IMR-90 (cell line): Measurements from ENCODE around the gene NCLN. TPM values are rescaled to one million over a fixed set of nuclear protein-coding genes. Genes with fewer than 3 reads are reported as not detected.

Experiments
- ATAC-seq: fragments of 200-7000 bp; cut with Tn5 transposase; 2 replicates; pipeline ENCODE4 v1.9.1; 2020; ENCODE audit warnings: low read depth, mild to moderate bottlenecking, moderate library complexity
- BruUV-seq: library from RNA; stranded (reverse); fragments of 400-500 nt; replicated peaks from 2 replicates; lab custom pipeline; 2021; lab: Mats Ljungman, UMichigan
- CTCF ChIA-PET: fragments of 300-600 bp; formaldehyde crosslinking; extraction: SDS; loops from one replicate; lab custom pipeline; 2021; ENCODE audit warnings: antibody characterized with exemption; lab: Yijun Ruan, JAX
- POLR2A ChIA-PET: fragments of 300-600 bp; sonication (Branson Sonifier 250); formaldehyde crosslinking; loops from one replicate; lab custom pipeline; 2022; ENCODE audit warnings: antibody characterized with exemption; ENCODE audit not compliant: unreplicated experiment; lab: Charles Lee
- DNase-seq: peaks from one replicate; pipeline ENCODE4 v3.0.0; 2013
- H2AFZ ChIP-seq: replicated peaks from 2 replicates; pipeline ENCODE3; 2013; ENCODE audit warnings: low read length, mild to moderate bottlenecking; ENCODE audit not compliant: poor library complexity
- H2AK5ac ChIP-seq: 2 replicates; pipeline ENCODE4 v1.6.1; 2013; ENCODE audit warnings: low read depth, low read length, inconsistent platforms
- H2AK9ac ChIP-seq: replicated peaks from 2 replicates; pipeline ENCODE3; 2013; ENCODE audit warnings: mild to moderate bottlenecking, low read depth, low read length, moderate library complexity; ENCODE audit not compliant: poor library complexity
- H2BK120ac ChIP-seq: 2 replicates; pipeline ENCODE4 v1.6.1; 2013; ENCODE audit warnings: low read depth, low read length, inconsistent platforms
- H2BK15ac ChIP-seq: 3 replicates; pipeline ENCODE4 v1.6.1; 2013; ENCODE audit warnings: low read depth, low read length, inconsistent platforms
- H2BK20ac ChIP-seq: 2 replicates; pipeline ENCODE4 v1.6.1; 2013; ENCODE audit warnings: low read depth, mild to moderate bottlenecking, inconsistent platforms, low read length, moderate library complexity
- H2BK5ac ChIP-seq: 2 replicates; pipeline ENCODE4 v1.6.1; 2013; ENCODE audit warnings: mild to moderate bottlenecking, low read depth, low read length, inconsistent platforms; ENCODE audit not compliant: poor library complexity, severe bottlenecking
- H3K14ac ChIP-seq: replicated peaks from 2 replicates; pipeline ENCODE4 v1.6.1; 2013; ENCODE audit warnings: low read depth, low read length, inconsistent platforms
- H3K18ac ChIP-seq: 2 replicates; pipeline ENCODE4 v1.6.1; 2013; ENCODE audit warnings: low read depth, low read length, control low read depth
- H3K23ac ChIP-seq: 2 replicates; pipeline ENCODE4 v1.6.1; 2013; ENCODE audit warnings: low read depth, low read length, inconsistent platforms
- H3K27ac ChIP-seq: 2 replicates; pipeline ENCODE4 v1.5.1; 2013; ENCODE audit warnings: mild to moderate bottlenecking, control low read depth, low read length; ENCODE audit not compliant: insufficient read depth
- H3K27me3 ChIP-seq: 2 replicates; pipeline ENCODE4 v1.6.1; 2013; ENCODE audit warnings: low read length; ENCODE audit not compliant: control insufficient read depth, insufficient read depth
- H3K36me3 ChIP-seq: 2 replicates; pipeline ENCODE4 v1.6.1; 2013; ENCODE audit warnings: low read length, mixed read lengths; ENCODE audit not compliant: control insufficient read depth, insufficient read depth
- H3K4ac ChIP-seq: 2 replicates; pipeline ENCODE4 v1.6.1; 2013; ENCODE audit warnings: low read depth, low read length, inconsistent platforms
- H3K4me1 ChIP-seq: 2 replicates; pipeline ENCODE4 v1.6.1; 2013; ENCODE audit warnings: low read length, mixed read lengths; ENCODE audit not compliant: control insufficient read depth, insufficient read depth
- H3K4me2 ChIP-seq: 2 replicates; pipeline ENCODE4 v1.6.1; 2013; ENCODE audit warnings: low read depth, mild to moderate bottlenecking, control low read depth, low read length, moderate library complexity
- H3K4me3 ChIP-seq: 2 replicates; pipeline ENCODE4 v1.5.1; 2013; ENCODE audit warnings: low read depth, mild to moderate bottlenecking, control low read depth, low read length, moderate library complexity; ENCODE audit not compliant: insufficient read depth
- H3K56ac ChIP-seq: 2 replicates; pipeline ENCODE4 v1.6.1; 2013; ENCODE audit warnings: low read length, inconsistent platforms; ENCODE audit not compliant: insufficient read depth; ENCODE audit errors: extremely low read depth
- H3K79me1 ChIP-seq, 2 experiments: 2 replicates each; pipeline ENCODE4 v1.6.1; 2013; ENCODE audit warnings: low read length in 2 of 2, inconsistent platforms in 1 of 2, low read depth in 1 of 2
- H3K9ac ChIP-seq: 2 replicates; pipeline ENCODE4 v1.6.1; 2013; ENCODE audit warnings: low read depth, low read length, control low read depth
- H3K9me1 ChIP-seq: 2 replicates; pipeline ENCODE4 v1.6.1; 2013; ENCODE audit warnings: low read length, inconsistent platforms; ENCODE audit not compliant: insufficient read depth
- H3K9me3 ChIP-seq: 2 replicates; pipeline ENCODE4 v1.6.1; 2013; ENCODE audit warnings: low read length; ENCODE audit not compliant: control insufficient read depth, insufficient read depth
- H4K20me1 ChIP-seq: 2 replicates; pipeline ENCODE4 v1.6.1; 2013; ENCODE audit warnings: low read length, inconsistent platforms; ENCODE audit not compliant: insufficient read depth
- H4K5ac ChIP-seq: 2 replicates; pipeline ENCODE4 v1.6.1; 2013; ENCODE audit warnings: mild to moderate bottlenecking, low read depth, low read length, control low read depth
- H4K8ac ChIP-seq, 2 experiments: 2 replicates each; pipeline ENCODE4 v1.6.1; 2013; ENCODE audit warnings: low read depth in 2 of 2, low read length in 2 of 2, control low read depth in 1 of 2, inconsistent platforms in 1 of 2
- H4K91ac ChIP-seq: 2 replicates; pipeline ENCODE4 v1.6.1; 2013; ENCODE audit warnings: low read depth, low read length, inconsistent platforms; ENCODE audit not compliant: insufficient read depth
- CEBPB ChIP-seq: IDR thresholded peaks from 2 replicates; pipeline ENCODE4 v1.6.1; 2012; ENCODE audit warnings: low read depth, low read length, improper control_type of control experiment
- CHD1 ChIP-seq: IDR thresholded peaks from 2 replicates; pipeline ENCODE4 v1.6.1; 2012; ENCODE audit warnings: low read depth, low read length, improper control_type of control experiment
- MAFK ChIP-seq: IDR thresholded peaks from 2 replicates; pipeline ENCODE4 v1.6.1; 2012; ENCODE audit warnings: low read depth, low read length, improper control_type of control experiment
- MAZ ChIP-seq: IDR thresholded peaks from 2 replicates; pipeline ENCODE4 v1.6.1; 2012; ENCODE audit warnings: low read depth, mild to moderate bottlenecking, low read length, improper control_type of control experiment, moderate library complexity, borderline replicate concordance
- NFE2L2 ChIP-seq: fragments of 150-350 bp; IDR thresholded peaks from 2 replicates; pipeline ENCODE4 v1.6.1; 2016; ENCODE audit warnings: low read depth, mild to moderate bottlenecking, low read length
- POLR2A ChIP-seq: IDR thresholded peaks from 2 replicates; pipeline ENCODE4 v1.6.1; 2012; ENCODE audit warnings: mild to moderate bottlenecking, low read depth, low read length
- RAD21 ChIP-seq: IDR thresholded peaks from 2 replicates; pipeline ENCODE4 v1.6.1; 2012; ENCODE audit warnings: low read length, improper control_type of control experiment
- RFX5 ChIP-seq: IDR thresholded peaks from 2 replicates; pipeline ENCODE4 v1.8.0; 2012; ENCODE audit warnings: low read depth, mild to moderate bottlenecking, low read length, moderate library complexity
- SMC3 ChIP-seq: fragments of 150-350 bp; IDR thresholded peaks from 2 replicates; pipeline ENCODE4 v1.6.1; 2016; ENCODE audit warnings: low read depth, mild to moderate bottlenecking, antibody characterized with exemption, low read length, moderate library complexity
- WGBS, 2 experiments: methylation state at CpG; one replicate each; pipeline versions ENCODE4 v1.1.5 to v1.1.7; 2013; ENCODE audit warnings: missing lambda C conversion rate in 2 of 2; ENCODE audit not compliant: insufficient read length in 1 of 2; ENCODE audit errors: extremely low coverage in 2 of 2; 5-methylcytosine and 5-hydroxymethylcytosine counted together
- dilution Hi-C: fragments of 300-500 bp; cut with HindIII; formaldehyde crosslinking; loops from one replicate; pipeline ENCODE4 v1.14.3; 2018; ENCODE audit warnings: low sequenced_read_pairs; ENCODE audit not compliant: unreplicated experiment
- in situ Hi-C: fragments of 300-500 bp; cut with MboI; formaldehyde crosslinking; loops from 3 replicates; pipeline ENCODE4 v1.14.3; 2019; ENCODE audit warnings: low sequenced_read_pairs, inconsistent platforms, mixed read lengths
- intact Hi-C: fragments of 100-400 bp; cut with micrococcal nuclease; formaldehyde crosslinking; loops from 2 replicates; pipeline ENCODE4 v1.10.0; 2022
- polyA plus RNA-seq, 3 experiments: library from polyadenylated mRNA; depleted of rRNA; stranded (reverse); fragments of >200 nt; gene quantifications; 2 replicates each; pipeline ENCODE4 v1.2.3, GENCODE V29; 2012; ENCODE audit warnings: low replicate concordance in 1 of 3
- total RNA-seq: library from RNA; depleted of rRNA; stranded (reverse); fragments of >200 nt; gene quantifications from 2 replicates; pipeline ENCODE4 v1.2.3, GENCODE V29; 2012
- TF ChIP-seq, protein P1 (sequence below): conservative IDR thresholded peaks from 2 replicates; pipeline ENCODE4 v1.5.1; 2012; ENCODE audit warnings: mild to moderate bottlenecking, low read depth, low read length, improper control_type of control experiment
- TF ChIP-seq, protein P2 (sequence below): fragments of 150-350 bp; IDR thresholded peaks from 2 replicates; pipeline ENCODE4 v1.6.1; 2017; ENCODE audit warnings: mild to moderate bottlenecking, antibody characterized with exemption, low read length, low read depth
- TF ChIP-seq, protein P3 (sequence below): fragments of 150-350 bp; IDR thresholded peaks from 2 replicates; pipeline ENCODE4 v1.6.1; 2016; ENCODE audit warnings: low read depth, mild to moderate bottlenecking, low read length, moderate library complexity, borderline replicate concordance

The NCLN gene
- total and polyA plus RNA-seq, 2 of the 4 experiments (the other 2 are of a cell fraction), result 32.8 to 90.8 TPM

DNA sequence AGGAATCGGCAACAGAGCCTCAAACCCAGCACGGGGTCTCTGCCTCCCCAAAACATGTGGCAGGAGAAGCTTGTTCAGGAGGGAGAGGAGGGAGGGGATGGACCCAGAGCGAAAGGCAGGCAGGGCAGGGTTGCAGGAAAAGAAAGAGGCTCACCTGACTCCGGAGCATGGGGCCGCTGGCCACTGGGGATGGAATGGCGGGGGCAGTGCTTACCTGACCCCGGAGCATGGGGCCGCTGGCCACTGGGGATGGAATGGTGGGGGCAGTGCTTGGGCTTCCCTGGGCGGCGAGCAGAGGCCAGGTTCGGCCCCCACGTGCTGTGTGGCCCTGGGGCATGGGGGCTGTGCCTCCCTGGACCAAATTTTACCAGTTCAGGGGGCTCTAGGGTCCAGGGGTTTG lies 25.5 kb downstream of the NCLN start:
- CTCF ChIA-PET, result no interaction called here
- Histone ChIP-seq H2BK15ac (no peak overlapping the region), H3K36me3 (peaks cover 15% of the 10 kb centered on the region)

More for the DNA sequence above, 25.5 kb downstream of the NCLN start:
- H3K4me2 ChIP-seq, result no peak overlapping the region
- no peaks in the 10 kb centered on the region for H3K79me1 ChIP-seq
- TF ChIP-seq CHD1, result no peak
- TF ChIP-seq, protein P1, sequence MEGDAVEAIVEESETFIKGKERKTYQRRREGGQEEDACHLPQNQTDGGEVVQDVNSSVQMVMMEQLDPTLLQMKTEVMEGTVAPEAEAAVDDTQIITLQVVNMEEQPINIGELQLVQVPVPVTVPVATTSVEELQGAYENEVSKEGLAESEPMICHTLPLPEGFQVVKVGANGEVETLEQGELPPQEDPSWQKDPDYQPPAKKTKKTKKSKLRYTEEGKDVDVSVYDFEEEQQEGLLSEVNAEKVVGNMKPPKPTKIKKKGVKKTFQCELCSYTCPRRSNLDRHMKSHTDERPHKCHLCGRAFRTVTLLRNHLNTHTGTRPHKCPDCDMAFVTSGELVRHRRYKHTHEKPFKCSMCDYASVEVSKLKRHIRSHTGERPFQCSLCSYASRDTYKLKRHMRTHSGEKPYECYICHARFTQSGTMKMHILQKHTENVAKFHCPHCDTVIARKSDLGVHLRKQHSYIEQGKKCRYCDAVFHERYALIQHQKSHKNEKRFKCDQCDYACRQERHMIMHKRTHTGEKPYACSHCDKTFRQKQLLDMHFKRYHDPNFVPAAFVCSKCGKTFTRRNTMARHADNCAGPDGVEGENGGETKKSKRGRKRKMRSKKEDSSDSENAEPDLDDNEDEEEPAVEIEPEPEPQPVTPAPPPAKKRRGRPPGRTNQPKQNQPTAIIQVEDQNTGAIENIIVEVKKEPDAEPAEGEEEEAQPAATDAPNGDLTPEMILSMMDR, result no peak
- TF ChIP-seq POLR2A, result no peak
- TF ChIP-seq CEBPB, result no peak
- no peak for TF ChIP-seq MAFK
- TF ChIP-seq, protein P2, sequence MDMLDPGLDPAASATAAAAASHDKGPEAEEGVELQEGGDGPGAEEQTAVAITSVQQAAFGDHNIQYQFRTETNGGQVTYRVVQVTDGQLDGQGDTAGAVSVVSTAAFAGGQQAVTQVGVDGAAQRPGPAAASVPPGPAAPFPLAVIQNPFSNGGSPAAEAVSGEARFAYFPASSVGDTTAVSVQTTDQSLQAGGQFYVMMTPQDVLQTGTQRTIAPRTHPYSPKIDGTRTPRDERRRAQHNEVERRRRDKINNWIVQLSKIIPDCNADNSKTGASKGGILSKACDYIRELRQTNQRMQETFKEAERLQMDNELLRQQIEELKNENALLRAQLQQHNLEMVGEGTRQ, result no peak
- TF ChIP-seq RAD21, result no peak
- TF ChIP-seq MAZ, result no peak
- TF ChIP-seq RFX5, result no peak
- no peak for TF ChIP-seq NFE2L2
- TF ChIP-seq SMC3, result no peak
- TF ChIP-seq, protein P3, sequence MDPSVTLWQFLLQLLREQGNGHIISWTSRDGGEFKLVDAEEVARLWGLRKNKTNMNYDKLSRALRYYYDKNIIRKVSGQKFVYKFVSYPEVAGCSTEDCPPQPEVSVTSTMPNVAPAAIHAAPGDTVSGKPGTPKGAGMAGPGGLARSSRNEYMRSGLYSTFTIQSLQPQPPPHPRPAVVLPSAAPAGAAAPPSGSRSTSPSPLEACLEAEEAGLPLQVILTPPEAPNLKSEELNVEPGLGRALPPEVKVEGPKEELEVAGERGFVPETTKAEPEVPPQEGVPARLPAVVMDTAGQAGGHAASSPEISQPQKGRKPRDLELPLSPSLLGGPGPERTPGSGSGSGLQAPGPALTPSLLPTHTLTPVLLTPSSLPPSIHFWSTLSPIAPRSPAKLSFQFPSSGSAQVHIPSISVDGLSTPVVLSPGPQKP, result no peak
- H2AK5ac ChIP-seq, result no peak overlapping the region
- H2BK120ac ChIP-seq, result no peak overlapping the region
- H3K27me3 ChIP-seq, result no peaks in the 10 kb centered on the region
- H3K4me1 ChIP-seq, result no peaks in the 10 kb centered on the region
- H3K23ac ChIP-seq, result no peak overlapping the region
- no peak for ATAC-seq
- no TSS peak for BruUV-seq
- in situ Hi-C loops, result no loop called here
- POLR2A ChIA-PET, result no interaction called here
- WGBS, 2 experiments, result no CpG with 5 or more reads among the region's 12 CpGs
- no peak overlapping the region for H3K4ac ChIP-seq
- H3K27ac ChIP-seq, result no peak overlapping the region
- no peak overlapping the region for H4K8ac ChIP-seq
- dilution Hi-C loops, result no loop called here
- H3K4me3 ChIP-seq, result no peak overlapping the region
- no peak for DNase-seq
- H3K14ac ChIP-seq, result no peak overlapping the region
- no peak overlapping the region for H4K91ac ChIP-seq
- H3K9ac ChIP-seq, result no peak overlapping the region
- no peak overlapping the region for H2BK20ac ChIP-seq
- H4K5ac ChIP-seq, result no peak overlapping the region
- no peak overlapping the region for H2AFZ ChIP-seq
- H3K9me3 ChIP-seq, result no peaks in the 10 kb centered on the region
- H3K9me1 ChIP-seq, result no peaks in the 10 kb centered on the region
- H4K20me1 ChIP-seq, result peaks cover 13% of the 10 kb centered on the region
- H2AK9ac ChIP-seq, result no peak overlapping the region
- no peak overlapping the region for H3K56ac ChIP-seq
- H3K18ac ChIP-seq, result no peak overlapping the region
- no peak overlapping the region for H2BK5ac ChIP-seq
- intact Hi-C loops, result no loop called here
